ENCODE data around the gene TIAM2. TPM values are rescaled to one million over a fixed set of nuclear protein-coding genes. Genes with fewer than 3 reads are reported as not detected.

TIAM2 gene
- total and polyA plus RNA-seq, 2 experiments from 2014 or later = 5.5 to 16.9 TPM

- Histone ChIP-seq H3K4me3 (peak overlapping the region; percentile 98), H3K36me3 (replicated peaks; ENCODE audit: insufficient read depth, low read depth) (no peaks in the 10 kb centered on the region), H3K4me1 (ENCODE audit: insufficient read depth) (peaks cover 12% of the 10 kb centered on the region), H3K9me3 (ENCODE audit: low read depth) (no peaks in the 10 kb centered on the region), H3K27me3 (no peaks in the 10 kb centered on the region), H3K27ac (peak overlapping the region; percentile 10), H4K20me1 (ENCODE audit: insufficient read depth, poor library complexity, severe bottlenecking) (no peaks in the 10 kb centered on the region), H3K79me2 (peaks cover 3% of the 10 kb centered on the region), H2AFZ (peak overlapping the region; percentile 81), H3K4me2 (peak overlapping the region; percentile 89), H3K9me2 (replicated peaks; ENCODE audit: insufficient read depth) (no peaks in the 10 kb centered on the region)
- DNase-seq (ENCODE audit: low spot score) = no peak
- TF ChIP-seq CTCF (IDR thresholded peaks at IDR 0.05; ENCODE audit: poor library complexity) = no peak
- WGBS (ENCODE audit: low lambda C conversion rate, missing lambda C conversion rate) = 12% methylated on average over 18 of the region's 18 CpGs
These were observed 988 bp downstream of the TIAM2 start for GRCh38 chr6:154996016-154996590.

- no peaks in the 10 kb centered on the region for H3K27me3 ChIP-seq
- no peak for TF ChIP-seq EZH2 (IDR thresholded peaks at IDR 0.05; ENCODE audit: borderline replicate concordance)
- TF ChIP-seq EZH2phosphoT487 (IDR thresholded peaks at IDR 0.05; ENCODE audit: low read depth, severe bottlenecking, unreplicated experiment) = no peak
- no peak for TF ChIP-seq CTCF (IDR thresholded peaks at IDR 0.05; ENCODE audit: poor library complexity)
- no peaks in the 10 kb centered on the region for H3K9me3 ChIP-seq (ENCODE audit: low read depth)
These were observed 1.8 kb downstream of the TIAM2 start for GRCh38 chr6:154996841-154997311.

GRCh38 chr6:154998855-154999254, 3.7 kb downstream of the TIAM2 start:
- Histone ChIP-seq H4K20me1 (ENCODE audit: insufficient read depth, poor library complexity, severe bottlenecking) (no peaks in the 10 kb centered on the region), H3K36me3 (replicated peaks; ENCODE audit: insufficient read depth, low read depth) (no peaks in the 10 kb centered on the region), H3K27me3 (no peaks in the 10 kb centered on the region), H3K4me3 (no peak overlapping the region), H3K4me1 (ENCODE audit: insufficient read depth) (peaks cover 15% of the 10 kb centered on the region), H2AFZ (no peak overlapping the region), H3K4me2 (no peak overlapping the region), H3K27ac (peak overlapping the region; percentile 42), H3K9me3 (ENCODE audit: low read depth) (no peaks in the 10 kb centered on the region), H3K79me2 (peaks cover 18% of the 10 kb centered on the region), H3K9me2 (replicated peaks; ENCODE audit: insufficient read depth) (no peaks in the 10 kb centered on the region)
- DNase-seq (ENCODE audit: low spot score) = no peak
- no peak for TF ChIP-seq EZH2phosphoT487 (IDR thresholded peaks at IDR 0.05; ENCODE audit: low read depth, severe bottlenecking, unreplicated experiment)
- WGBS (ENCODE audit: low lambda C conversion rate, missing lambda C conversion rate) = 77% methylated on average over 2 of the region's 2 CpGs

More at GRCh38 chr6:154996841-154997311, 1.8 kb downstream of the TIAM2 start:
- 79% methylated on average over 5 of the region's 5 CpGs for WGBS (ENCODE audit: low lambda C conversion rate, missing lambda C conversion rate)
- peaks cover 4% of the 10 kb centered on the region for H3K79me2 ChIP-seq
- no peaks in the 10 kb centered on the region for H3K36me3 ChIP-seq (replicated peaks; ENCODE audit: insufficient read depth, low read depth)
- peaks cover 12% of the 10 kb centered on the region for H3K4me1 ChIP-seq (ENCODE audit: insufficient read depth)
- DNase-seq (ENCODE audit: low spot score) = peak; percentile 44
- no peak overlapping the region for H2AFZ ChIP-seq
- peak overlapping the region; percentile 89 for H3K4me2 ChIP-seq
- peak overlapping the region; percentile 43 for H3K27ac ChIP-seq
- H3K4me3 ChIP-seq = no peak overlapping the region
- no peaks in the 10 kb centered on the region for H4K20me1 ChIP-seq (ENCODE audit: insufficient read depth, poor library complexity, severe bottlenecking)
- no peaks in the 10 kb centered on the region for H3K9me2 ChIP-seq (replicated peaks; ENCODE audit: insufficient read depth)

GRCh38 chr6:155001482-155001881, 6.4 kb downstream of the TIAM2 start:
- H3K27me3 ChIP-seq = no peaks in the 10 kb centered on the region
- 66% methylated on average over 5 of the region's 5 CpGs for WGBS (ENCODE audit: low lambda C conversion rate, missing lambda C conversion rate)
- DNase-seq (ENCODE audit: low spot score) = no peak
- TF ChIP-seq EZH2phosphoT487 (IDR thresholded peaks at IDR 0.05; ENCODE audit: low read depth, severe bottlenecking, unreplicated experiment) = no peak
- TF ChIP-seq CTCF (IDR thresholded peaks at IDR 0.05; ENCODE audit: poor library complexity) = no peak
- TF ChIP-seq EZH2 (IDR thresholded peaks at IDR 0.05; ENCODE audit: borderline replicate concordance) = no peak
- no peak overlapping the region for H2AFZ ChIP-seq
- no peaks in the 10 kb centered on the region for H3K36me3 ChIP-seq (replicated peaks; ENCODE audit: insufficient read depth, low read depth)
- no peak overlapping the region for H3K27ac ChIP-seq
- H3K9me2 ChIP-seq (replicated peaks; ENCODE audit: insufficient read depth) = no peaks in the 10 kb centered on the region
- peaks cover 21% of the 10 kb centered on the region for H3K79me2 ChIP-seq
- H3K9me3 ChIP-seq (ENCODE audit: low read depth) = no peaks in the 10 kb centered on the region
- H3K4me1 ChIP-seq (ENCODE audit: insufficient read depth) = peaks cover 13% of the 10 kb centered on the region
- no peak overlapping the region for H3K4me2 ChIP-seq
- no peaks in the 10 kb centered on the region for H4K20me1 ChIP-seq (ENCODE audit: insufficient read depth, poor library complexity, severe bottlenecking)
- H3K4me3 ChIP-seq = no peak overlapping the region

Data from hepatocyte (in vitro differentiated cells).